Measurements from ENCODE around the gene SRP68.

Gene SRP68

DNA sequence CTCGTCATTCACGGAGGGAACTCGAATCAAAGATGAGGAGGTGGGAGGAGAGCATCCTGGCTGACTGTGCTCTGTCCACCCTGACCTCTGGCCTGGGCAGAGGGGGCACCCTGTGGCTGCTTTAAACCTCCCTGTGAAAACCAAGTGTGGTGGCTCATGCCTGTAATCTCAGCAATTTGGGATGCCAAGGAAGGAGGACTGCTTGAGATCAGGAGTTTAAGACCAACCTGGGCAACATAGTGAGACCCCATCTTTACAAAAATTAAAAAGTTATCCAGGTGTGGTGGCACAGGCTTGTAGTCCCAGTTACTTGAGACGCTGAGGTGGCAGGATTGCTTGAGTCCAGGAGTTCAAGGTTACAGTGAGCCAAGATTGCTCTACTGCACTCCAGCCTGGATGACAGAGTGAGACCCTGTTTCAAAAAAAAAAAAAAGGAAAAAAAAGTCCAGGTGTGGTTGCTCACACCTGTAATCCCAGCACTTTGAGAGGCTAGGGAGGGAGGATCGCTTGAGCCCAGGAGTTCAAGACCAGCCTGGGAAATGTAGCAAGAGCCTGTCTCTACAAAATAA lies 77.4 kb downstream of the SRP68 start:
- DNase-seq: no peak

DNA sequence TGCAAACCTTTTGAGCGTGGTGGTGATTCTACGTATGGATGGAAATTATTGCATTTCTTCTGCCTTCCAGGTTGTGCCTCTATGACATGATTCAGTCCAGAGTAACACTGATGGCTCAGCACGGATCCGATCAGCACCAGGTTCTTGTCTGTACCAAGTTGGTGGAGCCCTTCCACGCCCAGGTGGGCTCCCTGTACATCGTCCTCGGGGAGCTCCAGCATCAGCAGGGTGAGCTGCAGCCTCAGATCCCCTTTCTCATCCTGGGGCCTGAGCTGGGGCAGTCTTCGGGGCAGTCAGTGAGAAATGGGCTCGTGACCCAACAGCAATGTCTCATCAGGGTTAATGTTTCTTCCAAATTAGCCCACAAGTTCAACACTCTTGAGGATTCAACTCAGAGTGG lies 80.9 kb downstream of the SRP68 start:
- no peak for DNase-seq

All from NCI-H2029 (cell line).